GM23248 (cell line): Measurements from ENCODE around the gene GRIP2. TPM values are rescaled to one million over a fixed set of nuclear protein-coding genes. Genes with fewer than 3 reads are reported as not detected.

Experiments
- DNase-seq: peaks from one replicate; pipeline ENCODE4 v3.0.0-alpha.2; 2015
- H2AFZ ChIP-seq: fragments of 200-600 bp; sonication (generic); 2 replicates; pipeline ENCODE4 v1.6.1; 2016; ENCODE audit warnings: antibody characterized with exemption
- H3F3A ChIP-seq: fragments of 200-600 bp; sonication (generic); 2 replicates; pipeline ENCODE4 v1.6.1; 2016; ENCODE audit warnings: mild to moderate bottlenecking, antibody characterized with exemption, mixed run types; ENCODE audit not compliant: insufficient read depth
- H3K27ac ChIP-seq: fragments of 200-600 bp; sonication (generic); 2 replicates; pipeline ENCODE4 v1.5.1; 2016; ENCODE audit warnings: mild to moderate bottlenecking
- H3K27me3 ChIP-seq: fragments of 200-600 bp; sonication (generic); replicated peaks from 2 replicates; pipeline ENCODE4 v1.6.1; 2016; ENCODE audit warnings: mild to moderate bottlenecking; ENCODE audit not compliant: insufficient read depth
- H3K36me3 ChIP-seq: fragments of 200-600 bp; sonication (generic); 2 replicates; pipeline ENCODE4 v1.6.1; 2016; ENCODE audit warnings: low read depth, mild to moderate bottlenecking
- H3K4me1 ChIP-seq: fragments of 200-600 bp; sonication (generic); 2 replicates; pipeline ENCODE4 v1.6.1; 2016; ENCODE audit warnings: mild to moderate bottlenecking; ENCODE audit not compliant: insufficient read depth
- H3K4me2 ChIP-seq: fragments of 200-600 bp; sonication (generic); one replicate; pipeline ENCODE4 v1.6.1; 2016; ENCODE audit warnings: mild to moderate bottlenecking; ENCODE audit not compliant: unreplicated experiment
- H3K4me3 ChIP-seq: fragments of 200-600 bp; sonication (generic); 2 replicates; pipeline ENCODE4 v1.5.1; 2016; ENCODE audit warnings: mild to moderate bottlenecking
- H3K79me2 ChIP-seq: fragments of 200-600 bp; sonication (generic); 2 replicates; pipeline ENCODE4 v1.6.1; 2016; ENCODE audit warnings: mild to moderate bottlenecking; ENCODE audit not compliant: insufficient read depth
- H3K9ac ChIP-seq: fragments of 200-600 bp; sonication (generic); 2 replicates; pipeline ENCODE4 v1.6.1; 2016; ENCODE audit warnings: mild to moderate bottlenecking
- H3K9me2 ChIP-seq: fragments of 200-600 bp; sonication (generic); 2 replicates; pipeline ENCODE4 v1.6.1; 2016; ENCODE audit warnings: mixed run types, mild to moderate bottlenecking, moderate library complexity; ENCODE audit not compliant: insufficient read depth
- H3K9me3 ChIP-seq: fragments of 200-600 bp; sonication (generic); one replicate; pipeline ENCODE4 v1.6.1; 2017; ENCODE audit warnings: low read depth
- H4K20me1 ChIP-seq: fragments of 200-600 bp; sonication (generic); 2 replicates; pipeline ENCODE4 v1.6.0; 2016; ENCODE audit not compliant: insufficient read depth
- EZH2 ChIP-seq: fragments of 200-600 bp; sonication (generic); IDR thresholded peaks from 2 replicates; pipeline ENCODE4 v1.6.1; 2018; ENCODE audit warnings: antibody characterized with exemption, mild to moderate bottlenecking; ENCODE audit not compliant: insufficient read depth, poor library complexity, severe bottlenecking
- EZH2phosphoT487 ChIP-seq: fragments of 200-600 bp; sonication (generic); IDR thresholded peaks from 2 replicates; pipeline ENCODE4 v1.6.1; 2018; ENCODE audit warnings: antibody characterized with exemption, moderate library complexity, mild to moderate bottlenecking, low read depth; ENCODE audit not compliant: insufficient read depth
- WGBS, 2 experiments: methylation state at CpG; one replicate each; pipeline ENCODE4 v1.1.6; 2015 to 2017; ENCODE audit warnings: low lambda C conversion rate in 2 of 2, low coverage in 1 of 2; ENCODE audit errors: missing lambda C conversion rate in 2 of 2; 5-methylcytosine and 5-hydroxymethylcytosine counted together
- in situ Hi-C: fragments of 300-500 bp; cut with MboI; formaldehyde crosslinking; loops from 2 replicates; pipeline ENCODE4 v1.15.0; 2020
- polyA plus RNA-seq: library from polyadenylated mRNA; unstranded; fragments of >200 nt; fragmentation: Nextera tagmentation; extraction: Ambion mirVana; gene quantifications from 2 replicates; pipeline ENCODE4 v1.2.1, GENCODE V29; 2016
- total RNA-seq: library from RNA; depleted of rRNA; stranded (reverse); fragments of >200 nt; shearing (Covaris generic); gene quantifications from 2 replicates; pipeline ENCODE4 v1.2.3, GENCODE V29; 2014

The GRIP2 gene
- total and polyA plus RNA-seq, 2 experiments from 2014 or later = 0.11 to 0.14 TPM

GRCh38 chr3:14454639-14455310, 85.4 kb downstream of the GRIP2 start:
- H3K9ac ChIP-seq = no peak overlapping the region
- no peak overlapping the region for H3K4me2 ChIP-seq
- no peaks in the 10 kb centered on the region for H3K27me3 ChIP-seq
- H3K27ac ChIP-seq = no peak overlapping the region
- TF ChIP-seq EZH2phosphoT487 (no peak), EZH2 (no peak)
- H4K20me1 ChIP-seq = no peaks in the 10 kb centered on the region
- in situ Hi-C loops = no loop called here
- peaks cover 32% of the 10 kb centered on the region; the same call in 1 of the 2 replicates for H3F3A ChIP-seq
- H3K79me2 ChIP-seq = no peaks in the 10 kb centered on the region
- H3K36me3 ChIP-seq = no peaks in the 10 kb centered on the region
- H3K4me1 ChIP-seq = peaks cover 30% of the 10 kb centered on the region
- 66 to 70% methylated on average over 8 of the region's 8 CpGs for WGBS, 2 experiments
- H3K4me3 ChIP-seq = no peak overlapping the region
- H3K9me3 ChIP-seq = no peaks in the 10 kb centered on the region
- no peak overlapping the region for H2AFZ ChIP-seq
- no peaks in the 10 kb centered on the region for H3K9me2 ChIP-seq
- DNase-seq = no peak

GRCh38 chr3:14453876-14454638, 86.1 kb downstream of the GRIP2 start:
- WGBS, 2 experiments = 66 to 73% methylated on average over 19 to 23 of the region's 23 CpGs
- Histone ChIP-seq H2AFZ (no peak overlapping the region), H3K4me2 (no peak overlapping the region), H3K4me1 (peaks cover 25% of the 10 kb centered on the region), H3K79me2 (no peaks in the 10 kb centered on the region), H3F3A (peaks cover 26% of the 10 kb centered on the region; the same call in 1 of the 2 replicates), H3K9me3 (no peaks in the 10 kb centered on the region), H3K9me2 (no peaks in the 10 kb centered on the region), H3K27me3 (no peaks in the 10 kb centered on the region), H3K36me3 (no peaks in the 10 kb centered on the region), H3K9ac (no peak overlapping the region), H3K4me3 (no peak overlapping the region), H4K20me1 (no peaks in the 10 kb centered on the region), H3K27ac (no peak overlapping the region)
- in situ Hi-C loops = no loop called here
- no peak for DNase-seq
- TF ChIP-seq EZH2 (no peak), EZH2phosphoT487 (no peak)

GRCh38 chr3:14452740-14453710, 87.1 kb downstream of the GRIP2 start:
- DNase-seq = peak; percentile 96
- H3K4me1 ChIP-seq = peaks cover 18% of the 10 kb centered on the region
- H3K27me3 ChIP-seq = no peaks in the 10 kb centered on the region
- in situ Hi-C loops = no loop called here
- no peaks in the 10 kb centered on the region for H3K79me2 ChIP-seq
- no peaks in the 10 kb centered on the region for H4K20me1 ChIP-seq
- H3K4me2 ChIP-seq = peak overlapping the region; percentile 79
- H3K9me2 ChIP-seq = no peaks in the 10 kb centered on the region
- no peaks in the 10 kb centered on the region for H3K9me3 ChIP-seq
- H2AFZ ChIP-seq = 0 out of 2 replicates have a peak overlapping the region, but pooled peaks have one; percentile 19
- H3K27ac ChIP-seq = peak overlapping the region; percentile 98
- H3K4me3 ChIP-seq = peak overlapping the region; percentile 46
- no peak for TF ChIP-seq EZH2
- TF ChIP-seq EZH2phosphoT487 = no peak
- H3K36me3 ChIP-seq = peaks cover 1% of the 10 kb centered on the region; the same call in 1 of the 2 replicates
- H3K9ac ChIP-seq = peak overlapping the region; percentile 82
- WGBS, 2 experiments = 0 to 2% methylated on average over 25 of the region's 25 CpGs
- peaks cover 16% of the 10 kb centered on the region; the same call in 1 of the 2 replicates for H3F3A ChIP-seq
